ENCODE results near the gene ZEB2. TPM values are rescaled to one million over a fixed set of nuclear protein-coding genes. Genes with fewer than 3 reads are reported as not detected.
A peak's percentile ranks its signal among the peaks of the same experiment; 100 is the strongest.

The ZEB2 gene
- total and polyA plus RNA-seq, 10 of the 15 experiments (the other 5 are each of a cell fraction or from before 2014, with no cell fraction given): 0.14 to 3.2 (median 0.84) TPM

DNA sequence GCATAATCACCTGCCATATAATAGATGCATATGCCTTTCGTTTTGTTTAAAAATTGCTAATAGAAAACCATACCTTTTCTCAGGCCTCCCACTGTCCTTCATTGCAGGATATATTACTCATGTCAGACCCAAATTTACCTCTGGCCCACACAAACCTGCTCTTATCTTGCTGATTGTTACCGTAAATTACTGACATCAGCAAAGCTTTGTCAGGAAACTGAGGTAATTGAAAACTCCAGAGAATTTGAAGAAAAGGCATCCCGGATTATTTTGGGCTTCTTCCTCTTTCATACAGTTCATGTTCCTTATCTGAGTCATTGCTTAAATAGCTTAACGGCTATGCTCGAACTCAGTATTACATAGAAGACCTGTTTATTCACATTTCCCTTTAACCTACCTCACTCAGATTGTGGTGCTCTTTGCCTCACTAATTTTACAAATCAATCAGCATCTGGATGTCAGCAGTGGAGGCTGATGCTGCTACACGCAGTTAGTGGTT, 145.7 kb downstream of the ZEB2 start (continued):
- TF ChIP-seq PKNOX1 (IDR thresholded peaks at IDR 0.05) (0 out of 2 replicates have a peak, but pooled peaks have one; percentile 16), IRF4 (IDR thresholded peaks at IDR 0.05; ENCODE audit: low read depth, low read length) (peak; percentile 27; the same call in 1 of the 2 replicates), ZSCAN29 (IDR thresholded peaks at IDR 0.05) (peak; percentile 22; the same call in 1 of the 2 replicates), ATF2 (IDR thresholded peaks at IDR 0.05; ENCODE audit: low read length) (peak; percentile 69), SP1 (IDR thresholded peaks at IDR 0.05; ENCODE audit: low read depth, low read length) (no peak), NR2C1 (IDR thresholded peaks at IDR 0.05) (no peak), JUNB (IDR thresholded peaks at IDR 0.05) (peak; percentile 88), STAT3 (IDR thresholded peaks at IDR 0.05; ENCODE audit: low read depth, low read length) (no peak), NFYB (IDR thresholded peaks at IDR 0.05; ENCODE audit: insufficient read depth, low read depth, low read length) (no peak), YY1 (IDR thresholded peaks at IDR 0.05; ENCODE audit: low read depth, low read length) (no peak), EP300 (IDR thresholded peaks at IDR 0.05; ENCODE audit: borderline replicate concordance in 1 of 2, control insufficient read depth in 1 of 2, low read depth in 2 of 2, low read length in 2 of 2) (0 out of 4 replicates have a peak, but pooled peaks of 1 of the 2 experiments have one; percentile 30), RAD21 (IDR thresholded peaks at IDR 0.05; ENCODE audit: insufficient read depth, low read depth, low read length) (0 out of 2 replicates have a peak, but pooled peaks have one; percentile 25), FOXM1 (IDR thresholded peaks at IDR 0.05; ENCODE audit: low read depth, low read length) (peak; percentile 87; the same call in 1 of the 2 replicates), NFIC (IDR thresholded peaks at IDR 0.05; ENCODE audit: low read depth, low read length) (peak; percentile 94), ZNF592 (IDR thresholded peaks at IDR 0.05) (no peak), ZBTB4 (CRISPR knock-in tag; IDR thresholded peaks at IDR 0.05) (no peak), CBFB (IDR thresholded peaks at IDR 0.05; ENCODE audit: low read depth) (0 out of 2 replicates have a peak, but pooled peaks have one; percentile 17), PBX3 (IDR thresholded peaks at IDR 0.05; ENCODE audit: insufficient replicate concordance, low read depth, low read length) (peak; percentile 45), NRF1 (conservative IDR thresholded peaks at IDR 0.05; ENCODE audit: low read depth, low read length) (no peak)

All from GM12878 (cell line).